Loucy (cell line): ENCODE measurements around the gene CHRND.
"Not testable (repeated sequence)": the region's sequence is repeated elsewhere in the genome, so short reads cannot be mapped to it uniquely, and the experiment has no call there.

Experiments
- H2AFZ ChIP-seq: fragments of 200-600 bp; sonication (generic); 2 replicates; pipeline ENCODE4 v1.6.0; 2016; ENCODE audit warnings: antibody characterized with exemption, mild to moderate bottlenecking, low read length, moderate library complexity
- H3F3A ChIP-seq: fragments of 200-600 bp; 2 replicates; pipeline ENCODE4 v1.6.0; 2016; ENCODE audit warnings: antibody characterized with exemption, low read depth, mild to moderate bottlenecking
- H3K27me3 ChIP-seq: fragments of 200-600 bp; sonication (generic); 2 replicates; pipeline ENCODE4 v1.6.1; 2014; ENCODE audit warnings: low read length, mild to moderate bottlenecking; ENCODE audit not compliant: insufficient read depth, poor library complexity, severe bottlenecking
- H3K36me3 ChIP-seq: fragments of 200-600 bp; sonication (generic); 2 replicates; pipeline ENCODE4 v1.6.1; 2016; ENCODE audit warnings: low read length; ENCODE audit not compliant: insufficient read depth
- H3K4me1 ChIP-seq: fragments of 200-600 bp; sonication (generic); 2 replicates; pipeline ENCODE4 v1.5.1; 2014; ENCODE audit warnings: low read length, mild to moderate bottlenecking; ENCODE audit not compliant: insufficient read depth, poor library complexity, severe bottlenecking
- H3K4me2 ChIP-seq: fragments of 200-600 bp; sonication (generic); 2 replicates; pipeline ENCODE4 v1.6.0; 2014; ENCODE audit warnings: antibody characterized with exemption, low read length, low read depth, mild to moderate bottlenecking; ENCODE audit not compliant: poor library complexity, severe bottlenecking
- H3K4me3 ChIP-seq: fragments of 200-600 bp; sonication (generic); 2 replicates; pipeline ENCODE4 v1.5.1; 2014; ENCODE audit warnings: low read length, mild to moderate bottlenecking, mixed read lengths; ENCODE audit not compliant: poor library complexity, severe bottlenecking
- H3K79me2 ChIP-seq: fragments of 200-600 bp; sonication (generic); 2 replicates; pipeline ENCODE4 v1.6.1; 2014; ENCODE audit warnings: low read length; ENCODE audit not compliant: insufficient read depth
- H3K9ac ChIP-seq: fragments of 200-600 bp; sonication (generic); 2 replicates; pipeline ENCODE4 v1.6.0; 2014; ENCODE audit warnings: mild to moderate bottlenecking, low read depth, low read length, moderate library complexity; ENCODE audit not compliant: poor library complexity, severe bottlenecking
- H3K9me2 ChIP-seq: fragments of 200-600 bp; sonication (generic); replicated peaks from 2 replicates; pipeline ENCODE4 v1.6.1; 2016; ENCODE audit warnings: low read depth, low read length, mixed read lengths
- H3K9me3 ChIP-seq: fragments of 200-600 bp; sonication (generic); 2 replicates; pipeline ENCODE4 v1.6.1; 2014; ENCODE audit warnings: mild to moderate bottlenecking, antibody characterized with exemption, low read length, low read depth; ENCODE audit not compliant: insufficient read depth
- H4K20me1 ChIP-seq: fragments of 200-600 bp; sonication (generic); 2 replicates; pipeline ENCODE4 v1.6.0; 2014; ENCODE audit warnings: antibody characterized with exemption, low read length, mild to moderate bottlenecking; ENCODE audit not compliant: insufficient read depth, poor library complexity, severe bottlenecking
- CTCF ChIP-seq: fragments of 200-600 bp; sonication (generic); conservative IDR thresholded peaks from 2 replicates; pipeline ENCODE4 v1.5.1; 2014; ENCODE audit warnings: mild to moderate bottlenecking, antibody characterized with exemption, low read length
- EZH2phosphoT487 ChIP-seq: fragments of 200-600 bp; IDR thresholded peaks from 2 replicates; pipeline ENCODE4 v1.6.1; 2018; ENCODE audit warnings: antibody characterized with exemption, mild to moderate bottlenecking, moderate library complexity, borderline replicate concordance

CHRND gene

GRCh38 chr2:232569541-232569940 is 43.6 kb downstream of the CHRND start:
- Histone ChIP-seq H3K36me3 (peaks cover 67% of the 10 kb centered on the region; the same call in 1 of the 2 replicates), H4K20me1 (no peaks in the 10 kb centered on the region), H3K79me2 (no peaks in the 10 kb centered on the region)

GRCh38 chr2:232570481-232570880 is 44.5 kb downstream of the CHRND start:
- H3K27me3 ChIP-seq, H3K9me2 ChIP-seq, H3K4me3 ChIP-seq, H3K4me1 ChIP-seq, H2AFZ ChIP-seq, H4K20me1 ChIP-seq, H3K9ac ChIP-seq, H3K79me2 ChIP-seq, H3K9me3 ChIP-seq, H3K4me2 ChIP-seq, H3F3A ChIP-seq: not testable (repeated sequence)
- H3K36me3 ChIP-seq: peaks cover 61% of the 10 kb centered on the region; the same call in 1 of the 2 replicates

More at GRCh38 chr2:232569541-232569940, 43.6 kb downstream of the CHRND start:
- Histone ChIP-seq H3K9me2 (no peaks in the 10 kb centered on the region), H3K4me1 (no peaks in the 10 kb centered on the region), H2AFZ (no peak overlapping the region), H3K27me3 (no peaks in the 10 kb centered on the region), H3F3A (no peaks in the 10 kb centered on the region), H3K9me3 (no peaks in the 10 kb centered on the region), H3K4me2 (no peak overlapping the region), H3K9ac (no peak overlapping the region), H3K4me3 (no peak overlapping the region)
- TF ChIP-seq EZH2phosphoT487 (no peak), CTCF (no peak)

DNA sequence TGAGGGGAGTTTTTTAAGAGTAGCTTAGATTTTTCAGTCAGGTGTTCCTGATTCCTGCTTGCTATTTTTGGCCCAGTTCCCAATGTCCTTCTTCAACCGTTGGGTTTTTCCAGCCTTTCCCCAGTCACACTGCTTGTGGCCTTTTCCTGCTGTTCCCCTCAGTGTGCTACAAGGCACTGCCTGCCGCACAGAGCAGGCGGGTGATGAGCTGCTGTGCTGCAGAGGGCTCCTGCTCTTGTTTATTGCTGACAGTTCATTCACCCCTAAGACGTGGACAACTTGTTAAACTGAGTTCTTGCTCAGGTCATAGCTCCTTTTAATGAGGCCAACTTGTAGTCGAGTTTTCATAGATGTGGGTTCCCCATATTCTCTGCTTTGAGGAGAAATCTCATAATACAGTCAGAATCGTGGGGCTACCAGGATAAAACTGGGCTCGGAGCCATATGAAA is 45.1 kb downstream of the CHRND start:
- Histone ChIP-seq H3K9me3 (no peaks in the 10 kb centered on the region), H3K4me1 (no peaks in the 10 kb centered on the region), H3K4me3 (no peak overlapping the region), H3K4me2 (no peak overlapping the region), H3K9ac (no peak overlapping the region), H3F3A (no peaks in the 10 kb centered on the region), H3K27me3 (no peaks in the 10 kb centered on the region), H3K9me2 (no peaks in the 10 kb centered on the region), H3K36me3 (peaks cover 56% of the 10 kb centered on the region; the same call in 1 of the 2 replicates), H4K20me1 (no peaks in the 10 kb centered on the region), H3K79me2 (no peaks in the 10 kb centered on the region), H2AFZ (no peak overlapping the region)
- TF ChIP-seq CTCF (no peak), EZH2phosphoT487 (no peak)

- H3K9me2 ChIP-seq: no peaks in the 10 kb centered on the region
- no peaks in the 10 kb centered on the region for H3K4me1 ChIP-seq
- no peak overlapping the region for H3K4me3 ChIP-seq
- no peaks in the 10 kb centered on the region for H3K79me2 ChIP-seq
- H3K4me2 ChIP-seq: no peak overlapping the region
- H4K20me1 ChIP-seq: no peaks in the 10 kb centered on the region
- no peaks in the 10 kb centered on the region for H3F3A ChIP-seq
- no peak for TF ChIP-seq EZH2phosphoT487
- no peak for TF ChIP-seq CTCF
- H3K36me3 ChIP-seq: peaks cover 39% of the 10 kb centered on the region; the same call in 1 of the 2 replicates
- no peaks in the 10 kb centered on the region for H3K9me3 ChIP-seq
- no peaks in the 10 kb centered on the region for H3K27me3 ChIP-seq
- no peak overlapping the region for H3K9ac ChIP-seq
- H2AFZ ChIP-seq: no peak overlapping the region
These were observed 47.1 kb downstream of the CHRND start for GRCh38 chr2:232573042-232573441.
